Breast epithelium (tissue), 3 donors: Measurements from ENCODE around the gene NUDT21.

Experiments
- POLR2A ChIP-seq: fragments of 450-650 bp; IDR thresholded peaks from one replicate; pipeline ENCODE4 v1.6.1; 2016; ENCODE audit warnings: antibody characterized with exemption, mild to moderate bottlenecking, moderate library complexity
- TF ChIP-seq, protein P1 (sequence below), 3 donors: fragments of 450-650 bp; IDR thresholded peaks; one replicate each; pipeline ENCODE4 v1.5.1; 2016 to 2017; ENCODE audit warnings: antibody characterized with exemption in 3 of 3, mild to moderate bottlenecking in 3 of 3, moderate library complexity in 3 of 3

DNA sequence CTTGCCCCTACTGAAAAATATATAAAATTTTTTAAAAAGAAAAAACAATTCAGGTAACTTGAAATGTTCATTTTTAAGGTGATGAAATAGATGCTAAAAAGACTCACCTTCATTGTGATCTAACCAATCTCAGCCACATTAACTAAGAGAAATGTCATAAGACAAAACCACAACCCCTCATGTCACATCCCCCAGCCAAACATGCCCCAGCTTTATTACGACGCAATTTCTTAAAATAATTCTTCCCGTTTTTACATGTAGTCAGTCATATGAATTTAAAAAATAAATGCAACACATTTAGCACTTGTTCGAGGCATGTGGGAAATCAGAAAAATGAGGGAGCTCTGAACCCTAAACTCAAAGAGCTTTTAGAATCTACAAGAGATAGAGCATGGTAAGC lies 35.3 kb downstream of the NUDT21 start:
- TF ChIP-seq, protein P1, sequence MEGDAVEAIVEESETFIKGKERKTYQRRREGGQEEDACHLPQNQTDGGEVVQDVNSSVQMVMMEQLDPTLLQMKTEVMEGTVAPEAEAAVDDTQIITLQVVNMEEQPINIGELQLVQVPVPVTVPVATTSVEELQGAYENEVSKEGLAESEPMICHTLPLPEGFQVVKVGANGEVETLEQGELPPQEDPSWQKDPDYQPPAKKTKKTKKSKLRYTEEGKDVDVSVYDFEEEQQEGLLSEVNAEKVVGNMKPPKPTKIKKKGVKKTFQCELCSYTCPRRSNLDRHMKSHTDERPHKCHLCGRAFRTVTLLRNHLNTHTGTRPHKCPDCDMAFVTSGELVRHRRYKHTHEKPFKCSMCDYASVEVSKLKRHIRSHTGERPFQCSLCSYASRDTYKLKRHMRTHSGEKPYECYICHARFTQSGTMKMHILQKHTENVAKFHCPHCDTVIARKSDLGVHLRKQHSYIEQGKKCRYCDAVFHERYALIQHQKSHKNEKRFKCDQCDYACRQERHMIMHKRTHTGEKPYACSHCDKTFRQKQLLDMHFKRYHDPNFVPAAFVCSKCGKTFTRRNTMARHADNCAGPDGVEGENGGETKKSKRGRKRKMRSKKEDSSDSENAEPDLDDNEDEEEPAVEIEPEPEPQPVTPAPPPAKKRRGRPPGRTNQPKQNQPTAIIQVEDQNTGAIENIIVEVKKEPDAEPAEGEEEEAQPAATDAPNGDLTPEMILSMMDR (IDR thresholded peaks at IDR 0.05), result no peak
- no peak for TF ChIP-seq POLR2A
